Measurements from ENCODE around the gene COL19A1. TPM values are rescaled to one million over a fixed set of nuclear protein-coding genes. Genes with fewer than 3 reads are reported as not detected.
"Not testable (repeated sequence)": the region's sequence is repeated elsewhere in the genome, so short reads cannot be mapped to it uniquely, and the experiment has no call there.

COL19A1 gene
- total and polyA plus RNA-seq, 3 donors from 2014 or later: 0.30 to 2.5 (median 1.4) TPM

DNA sequence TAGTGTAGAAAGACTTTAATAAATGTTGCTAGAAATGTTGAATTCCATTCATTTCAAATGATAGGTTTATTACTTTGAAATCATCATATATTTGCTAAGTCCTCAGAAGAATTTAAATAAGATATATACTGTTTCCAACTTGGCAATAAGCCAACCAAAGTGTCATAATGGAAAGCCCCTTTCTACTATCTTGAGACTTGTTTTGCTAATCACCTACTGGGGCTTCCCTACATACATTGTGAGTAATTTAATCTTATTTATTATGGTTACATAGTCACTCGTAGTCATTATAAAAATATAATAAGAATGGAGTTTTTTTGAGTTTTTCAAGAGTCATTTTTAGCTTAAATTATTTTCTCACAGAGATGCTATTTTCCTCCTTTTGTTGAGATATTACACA, 20.7 kb downstream of the COL19A1 start:
- no peak for DNase-seq
- H3K4me3 ChIP-seq: no peak overlapping the region
- H3K27me3 ChIP-seq: no peaks in the 10 kb centered on the region
- H3K9me3 ChIP-seq: no peaks in the 10 kb centered on the region
- intact Hi-C loops (cut with DNase I; ENCODE audit: low total_unique reads): no loop called here
- no peaks in the 10 kb centered on the region for H3K4me1 ChIP-seq
- no peak for TF ChIP-seq POLR2A (IDR thresholded peaks at IDR 0.05)
- TF ChIP-seq, protein P1, sequence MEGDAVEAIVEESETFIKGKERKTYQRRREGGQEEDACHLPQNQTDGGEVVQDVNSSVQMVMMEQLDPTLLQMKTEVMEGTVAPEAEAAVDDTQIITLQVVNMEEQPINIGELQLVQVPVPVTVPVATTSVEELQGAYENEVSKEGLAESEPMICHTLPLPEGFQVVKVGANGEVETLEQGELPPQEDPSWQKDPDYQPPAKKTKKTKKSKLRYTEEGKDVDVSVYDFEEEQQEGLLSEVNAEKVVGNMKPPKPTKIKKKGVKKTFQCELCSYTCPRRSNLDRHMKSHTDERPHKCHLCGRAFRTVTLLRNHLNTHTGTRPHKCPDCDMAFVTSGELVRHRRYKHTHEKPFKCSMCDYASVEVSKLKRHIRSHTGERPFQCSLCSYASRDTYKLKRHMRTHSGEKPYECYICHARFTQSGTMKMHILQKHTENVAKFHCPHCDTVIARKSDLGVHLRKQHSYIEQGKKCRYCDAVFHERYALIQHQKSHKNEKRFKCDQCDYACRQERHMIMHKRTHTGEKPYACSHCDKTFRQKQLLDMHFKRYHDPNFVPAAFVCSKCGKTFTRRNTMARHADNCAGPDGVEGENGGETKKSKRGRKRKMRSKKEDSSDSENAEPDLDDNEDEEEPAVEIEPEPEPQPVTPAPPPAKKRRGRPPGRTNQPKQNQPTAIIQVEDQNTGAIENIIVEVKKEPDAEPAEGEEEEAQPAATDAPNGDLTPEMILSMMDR (IDR thresholded peaks at IDR 0.05): no peak
- no peaks in the 10 kb centered on the region for H3K36me3 ChIP-seq (ENCODE audit: low read depth, missing control alignments)
- H3K27ac ChIP-seq: no peak overlapping the region
- WGBS, 2 donors: 65 to 94% methylated on average over 1 of the region's 1 CpG

DNA sequence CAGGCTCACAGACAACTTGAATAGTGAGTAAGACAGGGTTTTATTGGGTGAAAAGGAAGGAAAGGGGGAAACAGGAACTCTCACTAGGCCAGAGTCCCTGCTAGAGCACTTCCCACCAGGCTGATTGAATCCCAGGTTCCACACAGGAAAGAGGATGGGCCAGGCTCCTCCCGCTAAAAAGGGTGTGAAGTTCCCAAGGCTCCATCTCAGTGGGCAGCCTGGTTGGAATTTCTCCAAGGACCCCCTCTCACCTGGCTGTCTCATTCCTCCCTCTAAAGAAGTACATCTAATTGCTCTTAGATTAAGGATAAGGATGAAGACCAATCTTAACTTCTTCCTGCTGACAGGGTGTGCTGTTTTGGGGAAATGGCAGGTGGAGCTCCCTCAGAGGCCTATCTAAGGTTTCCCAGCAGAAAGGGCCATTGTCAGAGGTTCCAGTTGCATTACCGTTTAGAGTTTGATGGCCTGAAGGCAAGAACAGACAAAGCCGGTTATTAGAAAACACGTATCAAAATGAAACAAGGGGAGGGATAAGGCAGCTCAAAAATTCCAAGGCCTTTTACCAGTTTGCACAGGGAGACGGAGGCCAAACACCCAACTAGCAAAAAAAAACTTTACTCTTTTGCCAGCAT, 21.5 kb downstream of the COL19A1 start:
- 66 to 73% methylated on average over 5 of the region's 5 CpGs for WGBS, 2 donors
- DNase-seq: no peak
- Histone ChIP-seq H3K4me1 (no peaks in the 10 kb centered on the region), H3K27ac (no peak overlapping the region), H3K9me3 (no peaks in the 10 kb centered on the region), H3K27me3 (no peaks in the 10 kb centered on the region), H3K4me3 (no peak overlapping the region), H3K36me3 (ENCODE audit: low read depth, missing control alignments) (no peaks in the 10 kb centered on the region)
- TF ChIP-seq POLR2A (IDR thresholded peaks at IDR 0.05): no peak
- TF ChIP-seq, protein P1 (IDR thresholded peaks at IDR 0.05): no peak
- intact Hi-C loops (cut with DNase I; ENCODE audit: low total_unique reads): no loop called here

DNA sequence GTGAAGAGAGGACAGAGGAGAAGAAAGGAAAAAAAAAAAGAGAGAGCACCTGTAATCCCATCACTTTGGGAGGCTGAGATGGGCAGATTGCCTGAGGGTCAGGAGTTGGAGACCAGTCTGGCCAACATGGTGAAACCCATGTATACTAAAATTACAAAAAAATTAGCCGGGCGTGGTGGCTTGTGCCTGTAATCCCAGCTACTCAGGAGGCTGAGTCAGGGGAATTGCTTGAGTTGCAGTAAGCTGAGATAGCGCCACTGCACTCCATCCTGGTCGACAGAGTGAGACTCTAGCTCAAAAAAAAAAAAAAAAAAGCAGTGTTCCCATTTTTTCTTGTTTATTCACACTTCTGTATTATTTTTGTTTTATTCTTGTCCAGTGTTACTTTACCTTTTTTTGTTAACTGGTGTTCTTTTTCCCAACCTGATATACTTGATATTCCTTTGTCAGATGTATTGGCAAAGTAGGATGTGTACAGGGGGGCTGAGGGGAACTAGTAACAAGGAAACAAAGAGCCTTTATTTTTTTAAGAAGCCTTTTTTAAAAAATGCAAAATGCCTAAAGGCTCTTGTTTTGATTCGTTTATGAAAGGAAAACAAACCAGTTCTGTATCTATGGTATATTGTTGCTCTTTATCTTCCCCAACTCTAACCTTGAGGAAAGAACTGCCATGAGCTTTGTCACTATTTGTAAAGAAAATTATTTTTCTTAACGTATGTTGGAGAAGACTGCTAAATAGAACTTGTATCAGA, 22.3 kb downstream of the COL19A1 start:
- 73 to 74% methylated on average over 6 of the region's 6 CpGs for WGBS, 2 donors
- DNase-seq: no peak
- Histone ChIP-seq H3K27ac (no peak overlapping the region), H3K4me1 (no peaks in the 10 kb centered on the region), H3K36me3 (ENCODE audit: low read depth, missing control alignments) (no peaks in the 10 kb centered on the region), H3K9me3 (no peaks in the 10 kb centered on the region), H3K4me3 (no peak overlapping the region), H3K27me3 (no peaks in the 10 kb centered on the region)
- TF ChIP-seq, protein P1 (IDR thresholded peaks at IDR 0.05): no peak
- TF ChIP-seq POLR2A (IDR thresholded peaks at IDR 0.05): no peak
- intact Hi-C loops (cut with DNase I; ENCODE audit: low total_unique reads): no loop called here

DNA sequence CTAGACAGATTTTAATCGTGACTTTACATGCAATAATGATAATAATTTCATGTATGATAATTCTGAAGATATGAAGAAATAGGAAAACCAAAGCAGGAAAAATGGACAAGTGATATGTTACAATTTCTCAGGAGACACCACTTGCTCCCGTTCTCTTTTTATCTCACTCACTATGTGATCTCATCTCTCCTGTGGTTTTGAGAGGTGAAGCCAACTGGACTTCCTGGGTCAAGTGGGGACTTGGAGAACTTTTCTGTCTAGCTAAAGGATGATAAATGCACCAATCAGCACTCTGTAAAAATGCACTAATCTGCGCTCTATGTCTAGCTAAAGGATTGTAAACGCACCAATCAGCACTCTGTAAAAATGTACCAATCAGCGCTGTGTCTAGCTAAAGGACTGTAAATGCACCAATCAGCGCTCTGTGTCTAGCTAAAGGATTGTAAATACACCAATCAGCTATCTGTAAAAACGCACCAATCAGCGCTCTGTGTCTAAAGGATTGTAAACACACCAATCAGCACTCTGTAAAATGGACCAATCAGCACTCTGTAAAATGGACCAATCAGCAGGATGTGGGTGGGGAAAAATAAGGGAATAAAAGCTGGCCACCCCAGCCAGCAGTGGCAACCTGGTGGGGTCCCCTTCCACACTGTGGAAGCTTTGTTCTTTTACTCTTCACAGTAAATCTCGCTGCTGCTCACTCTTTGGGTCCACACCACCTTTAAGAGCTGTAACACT, 23.0 kb downstream of the COL19A1 start:
- 88% methylated on average over 9 of the region's 9 CpGs for WGBS, 2 donors
- intact Hi-C loops (cut with DNase I; ENCODE audit: low total_unique reads); H3K36me3 ChIP-seq (ENCODE audit: low read depth, missing control alignments): not testable (repeated sequence)

DNA sequence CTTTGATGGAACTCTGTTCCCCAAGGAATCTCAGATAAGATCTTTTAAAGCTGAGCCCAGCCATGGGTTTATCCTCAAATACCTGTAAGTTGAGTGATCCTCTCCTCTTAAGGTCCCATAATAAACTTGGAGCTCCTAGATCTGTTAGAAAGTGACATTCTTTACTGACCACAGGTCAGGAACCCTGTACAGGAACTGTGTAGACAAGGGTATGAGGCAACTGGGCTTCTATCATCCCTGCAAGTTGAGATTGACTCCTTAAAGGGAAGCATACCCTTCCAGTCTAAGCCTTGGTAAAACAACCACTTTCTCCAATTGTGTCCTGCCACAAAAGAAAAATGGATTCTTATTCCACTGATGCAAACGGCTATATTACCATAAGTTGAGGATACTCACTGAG, 26.2 kb downstream of the COL19A1 start:
- H3K27me3 ChIP-seq; H3K9me3 ChIP-seq; intact Hi-C loops (cut with DNase I; ENCODE audit: low total_unique reads); H3K4me1 ChIP-seq; H3K27ac ChIP-seq; H3K36me3 ChIP-seq (ENCODE audit: low read depth, missing control alignments); DNase-seq; H3K4me3 ChIP-seq: not testable (repeated sequence)
- 76 to 82% methylated on average over 1 of the region's 1 CpG for WGBS, 2 donors

More for the DNA sequence above, 23.0 kb downstream of the COL19A1 start:
- not testable (repeated sequence) for H3K4me3 ChIP-seq, DNase-seq, H3K27ac ChIP-seq, H3K27me3 ChIP-seq, H3K4me1 ChIP-seq, H3K9me3 ChIP-seq

DNA sequence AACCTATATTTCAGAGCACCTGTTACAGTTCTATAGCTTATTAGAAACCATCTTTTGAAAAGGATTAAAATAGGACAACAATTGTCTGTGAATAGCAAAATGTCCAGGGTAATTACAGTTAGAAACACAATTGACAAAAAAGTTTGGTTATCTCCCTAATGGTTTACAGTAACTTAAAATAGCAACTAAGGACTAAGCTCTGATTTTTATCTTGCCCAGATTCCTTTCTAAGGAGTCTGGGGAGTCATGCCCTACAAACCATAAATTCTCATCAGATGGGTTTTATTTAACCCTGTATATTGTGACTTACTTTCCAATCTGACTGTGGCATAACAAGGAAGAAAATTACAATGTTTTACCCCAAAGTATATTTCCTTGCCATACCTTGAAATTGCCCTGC, 26.9 kb downstream of the COL19A1 start:
- H3K4me3 ChIP-seq; DNase-seq; H3K27ac ChIP-seq; H3K27me3 ChIP-seq; H3K4me1 ChIP-seq; H3K9me3 ChIP-seq; intact Hi-C loops (cut with DNase I; ENCODE audit: low total_unique reads); H3K36me3 ChIP-seq (ENCODE audit: low read depth, missing control alignments): not testable (repeated sequence)
